MM.1S (cell line): ENCODE measurements around the gene YWHAG.

Experiments used
- DNase-seq: peaks from one replicate; pipeline ENCODE4 v3.0.0-alpha.2; 2015
- H2AFZ ChIP-seq: fragments of 300-600 bp; sonication (generic); 2 replicates; pipeline ENCODE4 v1.6.0; 2016; ENCODE audit warnings: antibody characterized with exemption, low read length
- H3F3A ChIP-seq: fragments of 300-600 bp; sonication (generic); 2 replicates; pipeline ENCODE4 v1.6.1; 2016; ENCODE audit warnings: mild to moderate bottlenecking, antibody characterized with exemption, low read length, moderate library complexity, mixed read lengths; ENCODE audit not compliant: insufficient read depth
- H3K27ac ChIP-seq: fragments of 300-600 bp; sonication (generic); 2 replicates; pipeline ENCODE4 v1.5.1; 2016; ENCODE audit warnings: mild to moderate bottlenecking, low read length
- H3K27me3 ChIP-seq: fragments of 300-600 bp; sonication (generic); replicated peaks from 2 replicates; pipeline ENCODE4 v1.6.0; 2016; ENCODE audit warnings: low read length; ENCODE audit not compliant: insufficient read depth
- H3K36me3 ChIP-seq: fragments of 300-600 bp; sonication (generic); replicated peaks from 2 replicates; pipeline ENCODE4 v1.6.1; 2016; ENCODE audit warnings: mild to moderate bottlenecking, low read length, mixed read lengths; ENCODE audit not compliant: insufficient read depth
- H3K4me1 ChIP-seq: fragments of 300-600 bp; sonication (generic); 2 replicates; pipeline ENCODE4 v1.6.1; 2016; ENCODE audit warnings: low read length, mixed read lengths
- H3K4me2 ChIP-seq: fragments of 300-600 bp; sonication (generic); 2 replicates; pipeline ENCODE4 v1.6.0; 2016; ENCODE audit warnings: low read depth, low read length
- H3K4me3 ChIP-seq: fragments of 300-600 bp; sonication (generic); 2 replicates; pipeline ENCODE4 v1.5.1; 2016; ENCODE audit warnings: low read length, mixed read lengths
- H3K79me2 ChIP-seq: fragments of 300-600 bp; sonication (generic); 2 replicates; pipeline ENCODE4 v1.6.1; 2016; ENCODE audit warnings: mixed run types, low read length, mixed read lengths
- H3K9ac ChIP-seq: fragments of 300-600 bp; sonication (generic); 2 replicates; pipeline ENCODE4 v1.6.1; 2016; ENCODE audit warnings: low read length, mixed read lengths
- H3K9me2 ChIP-seq: fragments of 300-600 bp; sonication (generic); replicated peaks from 2 replicates; pipeline ENCODE4 v1.6.1; 2016; ENCODE audit warnings: mild to moderate bottlenecking, low read length, mixed read lengths; ENCODE audit not compliant: insufficient read depth
- H3K9me3 ChIP-seq: fragments of 300-600 bp; sonication (generic); replicated peaks from 2 replicates; pipeline ENCODE4 v1.6.1; 2016; ENCODE audit warnings: mild to moderate bottlenecking, low read length, mixed read lengths; ENCODE audit not compliant: insufficient read depth
- H4K20me1 ChIP-seq: fragments of 300-600 bp; sonication (generic); 2 replicates; pipeline ENCODE4 v1.6.1; 2016; ENCODE audit warnings: mild to moderate bottlenecking, low read length, moderate library complexity, mixed read lengths; ENCODE audit not compliant: insufficient read depth
- EZH2 ChIP-seq: fragments of 300-600 bp; sonication (generic); optimal IDR thresholded peaks from 2 replicates; pipeline ENCODE3; 2017; ENCODE audit warnings: low read depth, mild to moderate bottlenecking, antibody characterized with exemption, low read length, mixed read lengths
- EZH2phosphoT487 ChIP-seq: fragments of 300-600 bp; sonication (generic); IDR thresholded peaks from 2 replicates; pipeline ENCODE4 v1.6.1; 2018; ENCODE audit warnings: antibody characterized with exemption, low read length
- TF ChIP-seq, protein P1 (sequence below): fragments of 300-600 bp; sonication (generic); IDR thresholded peaks from 2 replicates; pipeline ENCODE4 v1.5.1; 2016; ENCODE audit warnings: antibody characterized with exemption, low read length, mixed read lengths

YWHAG gene

DNA sequence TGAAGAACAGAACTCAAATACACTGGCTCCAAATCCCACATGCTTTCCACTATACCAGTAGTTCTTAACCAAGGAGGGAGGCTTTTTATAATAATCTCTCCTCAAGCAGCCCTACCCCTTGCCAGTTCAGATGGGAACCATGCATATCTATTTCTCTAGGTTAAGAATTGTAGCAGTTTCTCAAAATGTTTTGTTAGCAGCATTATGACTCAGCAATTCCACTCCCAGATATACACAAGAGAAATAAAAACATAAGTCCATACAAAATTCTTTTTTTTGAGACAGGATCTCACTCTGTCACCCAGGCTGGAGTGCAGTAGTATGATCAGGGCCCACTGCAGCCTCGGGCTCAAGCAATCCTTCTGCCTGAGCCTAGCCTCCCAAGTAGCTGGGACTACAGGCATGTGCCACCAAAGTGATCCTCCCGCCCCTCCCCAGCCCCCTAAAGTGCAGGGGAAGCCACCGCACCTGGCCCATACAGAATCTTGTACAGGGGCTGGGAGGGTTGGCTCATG is 18.1 kb downstream of the YWHAG start:
- no peaks in the 10 kb centered on the region for H3K4me1 ChIP-seq
- H2AFZ ChIP-seq, result no peak overlapping the region
- no peak overlapping the region for H3K4me3 ChIP-seq
- peaks cover 100% of the 10 kb centered on the region for H3K79me2 ChIP-seq
- H3K36me3 ChIP-seq, result peaks cover 14% of the 10 kb centered on the region; the same call in 1 of the 2 replicates
- TF ChIP-seq EZH2 (no peak), EZH2phosphoT487 (no peak)
- TF ChIP-seq, protein P1, sequence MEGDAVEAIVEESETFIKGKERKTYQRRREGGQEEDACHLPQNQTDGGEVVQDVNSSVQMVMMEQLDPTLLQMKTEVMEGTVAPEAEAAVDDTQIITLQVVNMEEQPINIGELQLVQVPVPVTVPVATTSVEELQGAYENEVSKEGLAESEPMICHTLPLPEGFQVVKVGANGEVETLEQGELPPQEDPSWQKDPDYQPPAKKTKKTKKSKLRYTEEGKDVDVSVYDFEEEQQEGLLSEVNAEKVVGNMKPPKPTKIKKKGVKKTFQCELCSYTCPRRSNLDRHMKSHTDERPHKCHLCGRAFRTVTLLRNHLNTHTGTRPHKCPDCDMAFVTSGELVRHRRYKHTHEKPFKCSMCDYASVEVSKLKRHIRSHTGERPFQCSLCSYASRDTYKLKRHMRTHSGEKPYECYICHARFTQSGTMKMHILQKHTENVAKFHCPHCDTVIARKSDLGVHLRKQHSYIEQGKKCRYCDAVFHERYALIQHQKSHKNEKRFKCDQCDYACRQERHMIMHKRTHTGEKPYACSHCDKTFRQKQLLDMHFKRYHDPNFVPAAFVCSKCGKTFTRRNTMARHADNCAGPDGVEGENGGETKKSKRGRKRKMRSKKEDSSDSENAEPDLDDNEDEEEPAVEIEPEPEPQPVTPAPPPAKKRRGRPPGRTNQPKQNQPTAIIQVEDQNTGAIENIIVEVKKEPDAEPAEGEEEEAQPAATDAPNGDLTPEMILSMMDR, result no peak
- H3K27ac ChIP-seq, result no peak overlapping the region
- no peaks in the 10 kb centered on the region for H3K9me2 ChIP-seq
- peaks cover 51% of the 10 kb centered on the region for H4K20me1 ChIP-seq
- no peak for DNase-seq
- H3F3A ChIP-seq, result no peaks in the 10 kb centered on the region
- H3K4me2 ChIP-seq, result no peak overlapping the region
- no peak overlapping the region for H3K9ac ChIP-seq
- H3K27me3 ChIP-seq, result no peaks in the 10 kb centered on the region
- H3K9me3 ChIP-seq, result no peaks in the 10 kb centered on the region

DNA sequence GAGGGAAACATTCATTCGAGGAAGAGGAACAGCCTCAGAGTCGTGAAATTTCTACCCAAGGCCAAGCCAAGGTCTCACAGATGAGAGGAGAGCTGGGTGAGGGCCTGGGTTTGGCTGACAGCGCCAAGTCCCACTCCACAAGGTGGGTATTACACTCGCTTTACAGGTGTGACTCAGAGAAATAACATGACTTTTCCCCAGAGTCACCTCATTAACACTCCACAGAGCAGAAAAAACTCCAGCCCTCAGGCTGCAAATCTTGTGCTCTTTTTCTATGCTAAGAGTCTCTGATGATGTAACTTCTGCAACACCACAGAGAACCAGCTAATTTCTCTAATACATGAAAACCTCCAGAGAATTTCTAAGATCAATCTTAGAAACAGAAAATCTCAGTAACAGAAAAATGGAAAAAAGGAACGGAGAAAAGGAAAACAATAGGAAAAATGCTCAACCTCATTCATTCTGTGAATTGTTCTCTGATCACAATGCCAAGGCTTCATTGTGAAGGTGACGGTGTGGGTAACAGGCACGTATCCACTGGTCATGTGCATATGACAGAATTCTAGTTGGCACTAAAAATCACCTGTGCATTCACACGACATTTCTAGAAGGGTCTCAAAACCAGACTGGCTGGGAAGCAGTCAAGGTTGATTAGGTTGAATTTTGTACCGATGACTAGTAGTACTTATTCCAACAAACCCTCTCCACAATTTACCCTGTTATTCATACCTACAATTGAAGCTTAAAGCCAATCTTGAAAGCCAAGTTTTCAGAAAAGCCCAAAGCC is 20.3 kb downstream of the YWHAG start:
- H3K27ac ChIP-seq, result no peak overlapping the region
- no peaks in the 10 kb centered on the region for H3K4me1 ChIP-seq
- peaks cover 3% of the 10 kb centered on the region; the same call in 1 of the 2 replicates for H3K36me3 ChIP-seq
- no peaks in the 10 kb centered on the region for H3K27me3 ChIP-seq
- H3K9ac ChIP-seq, result no peak overlapping the region
- no peak overlapping the region for H3K4me3 ChIP-seq
- no peak overlapping the region for H2AFZ ChIP-seq
- no peaks in the 10 kb centered on the region for H3F3A ChIP-seq
- H3K79me2 ChIP-seq, result peaks cover 100% of the 10 kb centered on the region
- no peak for DNase-seq
- TF ChIP-seq EZH2phosphoT487 (no peak), EZH2 (no peak)
- TF ChIP-seq, protein P1, result no peak
- H3K9me2 ChIP-seq, result no peaks in the 10 kb centered on the region
- H3K4me2 ChIP-seq, result no peak overlapping the region
- H4K20me1 ChIP-seq, result peaks cover 64% of the 10 kb centered on the region
- H3K9me3 ChIP-seq, result no peaks in the 10 kb centered on the region

DNA sequence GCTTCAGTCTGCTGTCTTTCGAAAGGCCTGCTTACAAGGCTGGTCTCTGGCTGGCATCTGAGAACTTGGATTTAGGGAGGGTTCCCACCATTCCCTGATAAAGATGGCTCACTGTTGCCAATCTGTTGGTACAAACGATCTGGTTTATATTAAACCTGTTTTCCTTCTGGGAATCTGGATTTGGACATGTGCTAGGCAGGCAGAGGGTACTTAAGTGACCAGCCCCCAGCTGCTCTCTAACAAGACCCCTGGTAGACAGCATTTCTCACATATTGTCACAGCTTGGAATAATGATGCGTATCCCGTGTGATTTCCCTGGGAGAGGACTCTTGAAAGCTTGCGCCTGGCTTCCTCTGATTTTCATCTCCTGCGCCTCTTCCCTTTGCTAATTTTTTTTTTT is 21.6 kb downstream of the YWHAG start:
- H3F3A ChIP-seq, result no peaks in the 10 kb centered on the region
- H4K20me1 ChIP-seq, result peaks cover 63% of the 10 kb centered on the region
- H3K4me2 ChIP-seq, result no peak overlapping the region
- no peak overlapping the region for H3K9ac ChIP-seq
- no peak for DNase-seq
- no peaks in the 10 kb centered on the region for H3K4me1 ChIP-seq
- H2AFZ ChIP-seq, result no peak overlapping the region
- H3K9me3 ChIP-seq, result no peaks in the 10 kb centered on the region
- TF ChIP-seq, protein P1, result no peak
- TF ChIP-seq EZH2 (no peak), EZH2phosphoT487 (no peak)
- H3K79me2 ChIP-seq, result peaks cover 100% of the 10 kb centered on the region
- no peak overlapping the region for H3K4me3 ChIP-seq
- H3K9me2 ChIP-seq, result no peaks in the 10 kb centered on the region
- no peaks in the 10 kb centered on the region for H3K27me3 ChIP-seq
- no peaks in the 10 kb centered on the region; the same call in 1 of the 2 replicates for H3K36me3 ChIP-seq
- no peak overlapping the region for H3K27ac ChIP-seq
